ENCODE results near the gene HBS1L. TPM values are rescaled to one million over a fixed set of nuclear protein-coding genes. Genes with fewer than 3 reads are reported as not detected.

HBS1L gene
- total and polyA plus RNA-seq, 7 experiments from 2014 or later: 61.4 to 112 (median 81.0) TPM

DNA sequence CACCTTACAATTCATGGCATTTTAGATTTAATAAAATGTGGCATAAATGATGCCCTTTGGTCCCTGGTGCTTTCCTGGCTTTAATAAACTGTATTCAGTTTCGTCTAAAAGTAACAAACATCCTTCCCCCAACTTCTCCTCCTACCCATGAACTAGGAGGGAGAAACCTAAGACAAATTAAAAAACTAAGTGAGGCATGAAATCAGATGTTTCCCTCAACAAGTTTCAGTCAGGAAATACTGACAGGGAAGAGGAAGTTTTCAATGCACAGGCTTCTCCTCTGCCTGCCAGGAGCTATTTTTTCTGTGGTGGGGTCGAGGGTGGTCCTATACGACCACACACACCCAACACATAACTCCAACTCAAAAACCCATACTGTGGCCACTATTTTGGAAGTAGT lies 10.0 kb downstream of the HBS1L start:
- ChIA-PET CTCF (no interaction called here), POLR2A (no interaction called here)
- Histone ChIP-seq H3K36me3 (ENCODE audit: control insufficient read depth in 2 of 3, insufficient read depth in 3 of 3, low read length in 3 of 3) (peaks cover under 1 to 11% (median 4%) of the 10 kb centered on the region in 3 experiments), H3K27me3 (ENCODE audit: control insufficient read depth in 2 of 2, insufficient read depth in 2 of 2, low read length in 2 of 2) (no peaks in the 10 kb centered on the region), H3K9me3 (ENCODE audit: control insufficient read depth in 2 of 3, low read length in 3 of 3) (no peaks in the 10 kb centered on the region), H3K4me3 (ENCODE audit: low read length) (no peak overlapping the region), H3K27ac (ENCODE audit: low read depth, low read length) (peak overlapping the region; percentile 58), H3K4me1 (ENCODE audit: control insufficient read depth in 2 of 2, insufficient read depth in 2 of 2, low read length in 2 of 2) (peaks cover 11 to 36% of the 10 kb centered on the region in 2 donors)
- Mint-ChIP-seq H3K4me3 (peak overlapping the region in 7 of 10 donors; percentile 4 to 56 (median 39)), H3K27ac (peak overlapping the region; percentile 17 to 81 (median 61)), H3K4me1 (peaks cover 41 to 83% (median 73%) of the 10 kb centered on the region in 7 donors), H3K36me3 (peaks cover 9 to 38% (median 23%) of the 10 kb centered on the region in 5 donors), H3K9me3 (no peaks in the 10 kb centered on the region), H3K27me3 (no peaks in the 10 kb centered on the region)
- intact Hi-C loops (cut with micrococcal nuclease): loop anchor here (2.0 to 10.0 kb wide), 2 partner anchors 22 to 380 kb away; no protein-coding TSS in a partner anchor
- DNase-seq (no peak), ATAC-seq (peak; percentile 10)

GRCh38 chr6:135043846-135044245 lies 10.8 kb downstream of the HBS1L start:
- peaks cover 0 to 15% (median 4%) of the 10 kb centered on the region in 3 experiments for H3K36me3 ChIP-seq (ENCODE audit: control insufficient read depth in 2 of 3, insufficient read depth in 3 of 3, low read length in 3 of 3)
- intact Hi-C loops (cut with micrococcal nuclease): loop anchor here (2.0 to 10.0 kb wide), 2 partner anchors 21 to 381 kb away; no protein-coding TSS in a partner anchor
- ATAC-seq (no peak), DNase-seq (no peak)
- peaks cover 11 to 36% of the 10 kb centered on the region in 2 donors for H3K4me1 ChIP-seq (ENCODE audit: control insufficient read depth in 2 of 2, insufficient read depth in 2 of 2, low read length in 2 of 2)
- no peak overlapping the region for H3K27ac ChIP-seq (ENCODE audit: low read depth, low read length)
- H3K4me3 ChIP-seq (ENCODE audit: low read length): no peak overlapping the region
- H3K9me3 ChIP-seq (ENCODE audit: control insufficient read depth in 2 of 3, low read length in 3 of 3): no peaks in the 10 kb centered on the region
- Mint-ChIP-seq H3K27ac (peak overlapping the region in 5 of 9 donors; percentile 12 to 81 (median 32)), H3K36me3 (peaks cover 15 to 40% (median 24%) of the 10 kb centered on the region in 5 donors), H3K9me3 (no peaks in the 10 kb centered on the region), H3K27me3 (no peaks in the 10 kb centered on the region), H3K4me3 (peak overlapping the region in 2 of 10 donors; percentile 1 to 20), H3K4me1 (peaks cover 43 to 86% (median 77%) of the 10 kb centered on the region in 7 donors)
- ChIA-PET CTCF (no interaction called here), POLR2A (interaction anchor here (1.6 kb wide), 1 partner anchor 10 kb away, joined by 5 read pairs; no protein-coding TSS in a partner anchor)
- H3K27me3 ChIP-seq (ENCODE audit: control insufficient read depth in 2 of 2, insufficient read depth in 2 of 2, low read length in 2 of 2): no peaks in the 10 kb centered on the region

DNA sequence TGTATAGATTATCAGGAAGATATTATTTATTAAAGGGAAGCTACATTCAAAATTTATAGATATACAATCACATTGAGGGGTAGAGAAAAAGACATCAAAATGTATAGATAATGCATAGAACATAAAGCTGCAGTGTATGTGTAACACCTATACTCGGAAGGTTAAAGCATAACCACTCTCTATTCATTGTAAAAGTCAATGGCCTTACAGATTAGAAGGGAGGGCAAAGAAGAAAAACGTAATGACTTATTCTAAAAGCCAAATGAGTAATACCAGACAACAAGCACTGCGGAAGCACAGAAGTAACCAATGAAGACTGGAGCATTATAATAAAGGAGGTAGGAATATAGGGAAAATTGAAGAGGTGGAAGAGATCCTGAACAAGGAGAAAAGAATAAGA lies 11.3 kb downstream of the HBS1L start:
- H3K27me3 ChIP-seq (ENCODE audit: control insufficient read depth in 2 of 2, insufficient read depth in 2 of 2, low read length in 2 of 2): no peaks in the 10 kb centered on the region
- ChIA-PET CTCF (no interaction called here), POLR2A (interaction anchor here (1.6 kb wide), 1 partner anchor 10 kb away, joined by 5 read pairs; no protein-coding TSS in a partner anchor)
- Mint-ChIP-seq H3K27ac (peak overlapping the region; percentile 5 to 74 (median 35)), H3K27me3 (no peaks in the 10 kb centered on the region), H3K9me3 (no peaks in the 10 kb centered on the region), H3K4me1 (peaks cover 38 to 85% (median 76%) of the 10 kb centered on the region in 7 donors), H3K4me3 (peak overlapping the region in 3 of 10 donors; percentile 1 to 20 (median 12)), H3K36me3 (peaks cover 11 to 35% (median 19%) of the 10 kb centered on the region in 5 donors)
- intact Hi-C loops (cut with micrococcal nuclease): loop anchor here in 1 of 2 donors (10.0 kb wide), 1 partner anchor 381 kb away; no protein-coding TSS in a partner anchor
- H3K4me1 ChIP-seq (ENCODE audit: control insufficient read depth in 2 of 2, insufficient read depth in 2 of 2, low read length in 2 of 2): peaks cover 11 to 36% of the 10 kb centered on the region in 2 donors
- H3K4me3 ChIP-seq (ENCODE audit: low read length): no peak overlapping the region
- H3K9me3 ChIP-seq (ENCODE audit: control insufficient read depth in 2 of 3, low read length in 3 of 3): no peaks in the 10 kb centered on the region
- peaks cover 0 to 16% (median 4%) of the 10 kb centered on the region in 3 experiments for H3K36me3 ChIP-seq (ENCODE audit: control insufficient read depth in 2 of 3, insufficient read depth in 3 of 3, low read length in 3 of 3)
- ATAC-seq: no peak
- DNase-seq: no peak
- no peak overlapping the region for H3K27ac ChIP-seq (ENCODE audit: low read depth, low read length)

DNA sequence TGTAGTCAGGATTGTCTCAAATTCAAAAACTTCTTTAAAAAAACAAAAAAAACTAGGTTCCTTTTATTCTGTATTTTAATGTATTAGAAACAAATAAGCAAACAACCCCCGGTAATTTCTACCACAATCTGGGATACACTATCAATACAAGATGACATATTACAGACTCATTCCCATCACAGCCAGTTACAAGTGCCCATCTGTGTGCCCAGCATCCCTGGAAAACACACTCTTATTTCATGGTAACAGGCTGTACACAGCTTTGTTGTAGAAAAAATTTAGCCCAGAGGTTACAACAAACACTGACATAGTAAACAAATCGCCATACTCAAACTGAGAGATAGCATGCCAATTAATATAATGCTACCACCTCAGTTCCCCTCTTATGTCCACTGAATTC lies 16.3 kb downstream of the HBS1L start:
- DNase-seq: no peak
- ChIA-PET CTCF (no interaction called here), POLR2A (interaction anchor here (1.1 kb wide), 1 partner anchor 17 kb away, joined by 3 read pairs; no protein-coding TSS in a partner anchor)
- Histone ChIP-seq H3K4me3 (ENCODE audit: low read length) (no peak overlapping the region), H3K36me3 (ENCODE audit: control insufficient read depth in 2 of 3, insufficient read depth in 3 of 3, low read length in 3 of 3) (peaks cover 5 to 31% (median 7%) of the 10 kb centered on the region in 3 experiments), H3K27ac (ENCODE audit: low read depth, low read length) (no peak overlapping the region), H3K27me3 (ENCODE audit: control insufficient read depth in 2 of 2, insufficient read depth in 2 of 2, low read length in 2 of 2) (no peaks in the 10 kb centered on the region), H3K4me1 (ENCODE audit: control insufficient read depth in 2 of 2, insufficient read depth in 2 of 2, low read length in 2 of 2) (peaks cover 0 to 3% of the 10 kb centered on the region in 2 donors), H3K9me3 (ENCODE audit: control insufficient read depth in 2 of 3, low read length in 3 of 3) (no peaks in the 10 kb centered on the region)
- H3K4me3 Mint-ChIP-seq: no peak overlapping the region
- peaks cover 7 to 49% (median 31%) of the 10 kb centered on the region in 5 donors for H3K36me3 Mint-ChIP-seq
- intact Hi-C loops (cut with micrococcal nuclease): no loop called here
- no peaks in the 10 kb centered on the region for H3K27me3 Mint-ChIP-seq
- H3K4me1 Mint-ChIP-seq: peaks cover 18 to 70% (median 60%) of the 10 kb centered on the region in 7 donors
- no peaks in the 10 kb centered on the region for H3K9me3 Mint-ChIP-seq
- peak overlapping the region in 5 of 9 donors; percentile 16 to 90 (median 76) for H3K27ac Mint-ChIP-seq
- ATAC-seq: no peak

- Histone ChIP-seq H3K4me1 (ENCODE audit: control insufficient read depth in 2 of 2, insufficient read depth in 2 of 2, low read length in 2 of 2) (peaks cover 0 to 3% of the 10 kb centered on the region in 2 donors), H3K4me3 (ENCODE audit: low read length) (no peak overlapping the region), H3K36me3 (ENCODE audit: control insufficient read depth in 2 of 3, insufficient read depth in 3 of 3, low read length in 3 of 3) (peaks cover 5 to 31% (median 7%) of the 10 kb centered on the region in 3 experiments), H3K27ac (ENCODE audit: low read depth, low read length) (peak overlapping the region; percentile 42), H3K9me3 (ENCODE audit: control insufficient read depth in 2 of 3, low read length in 3 of 3) (no peaks in the 10 kb centered on the region), H3K27me3 (ENCODE audit: control insufficient read depth in 2 of 2, insufficient read depth in 2 of 2, low read length in 2 of 2) (no peaks in the 10 kb centered on the region)
- H3K27ac Mint-ChIP-seq: peak overlapping the region in 8 of 9 donors; percentile 6 to 90 (median 74)
- no peak for ATAC-seq
- no peak overlapping the region for H3K4me3 Mint-ChIP-seq
- peaks cover 7 to 46% (median 30%) of the 10 kb centered on the region in 5 donors for H3K36me3 Mint-ChIP-seq
- no peaks in the 10 kb centered on the region for H3K9me3 Mint-ChIP-seq
- no peaks in the 10 kb centered on the region for H3K27me3 Mint-ChIP-seq
- peaks cover 15 to 70% (median 60%) of the 10 kb centered on the region in 7 donors for H3K4me1 Mint-ChIP-seq
- CTCF ChIA-PET: no interaction called here
- intact Hi-C loops (cut with micrococcal nuclease): no loop called here
- POLR2A ChIA-PET: interaction anchor here (0.6 to 1.1 kb wide), 3 partner anchors 16 to 141 kb away, joined by 3 read pairs; no protein-coding TSS in a partner anchor
- no peak for DNase-seq
Measured at GRCh38 chr6:135037541-135037940, 17.1 kb downstream of the HBS1L start.

- H3K27ac Mint-ChIP-seq: peak overlapping the region in 8 of 9 donors; percentile 6 to 90 (median 74)
Measured at GRCh38 chr6:135036731-135037420, 17.7 kb downstream of the HBS1L start.

More at GRCh38 chr6:135036731-135037420, 17.7 kb downstream of the HBS1L start:
- Mint-ChIP-seq H3K36me3 (peaks cover 7 to 42% (median 30%) of the 10 kb centered on the region in 5 donors), H3K27me3 (no peaks in the 10 kb centered on the region), H3K9me3 (no peaks in the 10 kb centered on the region), H3K4me3 (no peak overlapping the region), H3K4me1 (peaks cover 13 to 67% (median 55%) of the 10 kb centered on the region in 7 donors)
- peaks cover 5 to 31% (median 7%) of the 10 kb centered on the region in 3 experiments for H3K36me3 ChIP-seq (ENCODE audit: control insufficient read depth in 2 of 3, insufficient read depth in 3 of 3, low read length in 3 of 3)
- H3K4me1 ChIP-seq (ENCODE audit: control insufficient read depth in 2 of 2, insufficient read depth in 2 of 2, low read length in 2 of 2): peaks cover 0 to 3% of the 10 kb centered on the region in 2 donors
- H3K4me3 ChIP-seq (ENCODE audit: low read length): no peak overlapping the region
- ChIA-PET POLR2A (interaction anchor here (0.6 to 1.1 kb wide), 7 partner anchors 15 to 142 kb away, joined by 3 to 4 read pairs (median 3); partner anchors contain the start of gene HBS1L), CTCF (no interaction called here)
- H3K9me3 ChIP-seq (ENCODE audit: control insufficient read depth in 2 of 3, low read length in 3 of 3): no peaks in the 10 kb centered on the region
- no peak for DNase-seq
- no peaks in the 10 kb centered on the region for H3K27me3 ChIP-seq (ENCODE audit: control insufficient read depth in 2 of 2, insufficient read depth in 2 of 2, low read length in 2 of 2)
- intact Hi-C loops (cut with micrococcal nuclease): no loop called here
- no peak for ATAC-seq
- H3K27ac ChIP-seq (ENCODE audit: low read depth, low read length): no peak overlapping the region
